Cardiac muscle cell (in vitro differentiated cells and primary cell): Measurements from ENCODE around the gene TIAM2. TPM values are rescaled to one million over a fixed set of nuclear protein-coding genes. Genes with fewer than 3 reads are reported as not detected.

ENCODE experiments used
- DNase-seq, 2 donors: peaks; one replicate each; pipeline versions ENCODE4 v3.0.0 to v3.0.0-alpha.2; 2010 to 2017; ENCODE audit warnings: low read depth in 1 of 2, low spot score in 1 of 2
- H3K27ac ChIP-seq: fragments of 200-600 bp; sonication (generic); 2 replicates; pipeline ENCODE4 v1.5.1; 2016
- H3K27me3 ChIP-seq: fragments of 200-600 bp; sonication (generic); 2 replicates; pipeline ENCODE4 v1.6.0; 2016; ENCODE audit warnings: control low read depth
- H3K36me3 ChIP-seq: fragments of 200-600 bp; sonication (generic); 2 replicates; pipeline ENCODE4 v1.5.1; 2016; ENCODE audit warnings: control low read depth
- H3K4me1 ChIP-seq: fragments of 200-600 bp; sonication (generic); 2 replicates; pipeline ENCODE4 v1.8.1; 2017; ENCODE audit warnings: low read depth, mild to moderate bottlenecking, mixed run types
- H3K4me3 ChIP-seq: fragments of 200-600 bp; sonication (generic); 2 replicates; pipeline ENCODE4 v1.5.1; 2016; ENCODE audit warnings: mild to moderate bottlenecking
- H3K9me3 ChIP-seq: fragments of 200-600 bp; sonication (generic); 2 replicates; pipeline ENCODE4 v1.5.1; 2017; ENCODE audit warnings: low read depth, mild to moderate bottlenecking, control low read depth
- polyA plus RNA-seq: library from polyadenylated mRNA; unstranded; fragments of >200 nt; fragmentation: Nextera tagmentation; extraction: Ambion mirVana; gene quantifications from 2 replicates; pipeline ENCODE4 v1.2.1, GENCODE V29; 2016
- total RNA-seq: library from RNA; depleted of rRNA; stranded (reverse); fragments of >200 nt; gene quantifications from 2 replicates; pipeline ENCODE4 v1.2.3, GENCODE V29; 2016
- TF ChIP-seq, protein P1 (sequence below): IDR thresholded peaks from 2 replicates; pipeline ENCODE4 v1.5.1; 2012; ENCODE audit warnings: low read depth, mild to moderate bottlenecking, low read length

The TIAM2 gene
- total and polyA plus RNA-seq, 2 experiments from 2014 or later: 3.9 to 12.4 TPM

- no peaks in the 10 kb centered on the region for H3K4me1 ChIP-seq
- TF ChIP-seq, protein P1, sequence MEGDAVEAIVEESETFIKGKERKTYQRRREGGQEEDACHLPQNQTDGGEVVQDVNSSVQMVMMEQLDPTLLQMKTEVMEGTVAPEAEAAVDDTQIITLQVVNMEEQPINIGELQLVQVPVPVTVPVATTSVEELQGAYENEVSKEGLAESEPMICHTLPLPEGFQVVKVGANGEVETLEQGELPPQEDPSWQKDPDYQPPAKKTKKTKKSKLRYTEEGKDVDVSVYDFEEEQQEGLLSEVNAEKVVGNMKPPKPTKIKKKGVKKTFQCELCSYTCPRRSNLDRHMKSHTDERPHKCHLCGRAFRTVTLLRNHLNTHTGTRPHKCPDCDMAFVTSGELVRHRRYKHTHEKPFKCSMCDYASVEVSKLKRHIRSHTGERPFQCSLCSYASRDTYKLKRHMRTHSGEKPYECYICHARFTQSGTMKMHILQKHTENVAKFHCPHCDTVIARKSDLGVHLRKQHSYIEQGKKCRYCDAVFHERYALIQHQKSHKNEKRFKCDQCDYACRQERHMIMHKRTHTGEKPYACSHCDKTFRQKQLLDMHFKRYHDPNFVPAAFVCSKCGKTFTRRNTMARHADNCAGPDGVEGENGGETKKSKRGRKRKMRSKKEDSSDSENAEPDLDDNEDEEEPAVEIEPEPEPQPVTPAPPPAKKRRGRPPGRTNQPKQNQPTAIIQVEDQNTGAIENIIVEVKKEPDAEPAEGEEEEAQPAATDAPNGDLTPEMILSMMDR: no peak
- H3K9me3 ChIP-seq: no peaks in the 10 kb centered on the region
- no peak overlapping the region for H3K27ac ChIP-seq
- peak in 1 of 2 donors; percentile 32 for DNase-seq
- no peak overlapping the region for H3K4me3 ChIP-seq
- H3K36me3 ChIP-seq: no peaks in the 10 kb centered on the region
- peaks cover 9% of the 10 kb centered on the region for H3K27me3 ChIP-seq
Observed at GRCh38 chr6:155041741-155042279, 46.7 kb downstream of the TIAM2 start.

DNA sequence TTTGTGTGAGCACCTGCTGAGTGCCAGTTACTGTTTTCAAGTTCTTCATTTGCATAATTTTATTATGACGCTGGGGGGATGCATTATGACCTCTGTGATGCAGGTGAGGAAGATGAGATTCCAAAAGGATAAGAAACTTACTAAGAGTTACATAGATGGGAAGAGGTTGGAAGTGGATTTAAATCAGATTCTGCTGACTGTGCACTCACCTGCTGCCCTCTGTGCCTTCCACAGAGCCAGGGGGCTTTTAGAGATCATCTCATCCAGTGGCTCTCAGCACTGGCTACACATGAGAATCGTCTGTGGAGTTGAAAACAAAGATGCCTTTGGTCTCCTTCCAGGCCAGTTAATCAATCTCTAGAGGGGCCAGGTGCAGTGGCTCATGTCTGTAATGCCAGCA, 47.9 kb downstream of the TIAM2 start:
- H3K4me1 ChIP-seq: no peaks in the 10 kb centered on the region
- no peaks in the 10 kb centered on the region for H3K9me3 ChIP-seq
- TF ChIP-seq, protein P1: no peak
- no peaks in the 10 kb centered on the region for H3K36me3 ChIP-seq
- peaks cover 10% of the 10 kb centered on the region for H3K27me3 ChIP-seq
- no peak overlapping the region for H3K27ac ChIP-seq
- H3K4me3 ChIP-seq: no peak overlapping the region
- DNase-seq: no peak

GRCh38 chr6:155045561-155046404, 50.7 kb downstream of the TIAM2 start:
- peaks cover 10% of the 10 kb centered on the region for H3K27me3 ChIP-seq
- no peak overlapping the region for H3K4me3 ChIP-seq
- no peaks in the 10 kb centered on the region for H3K36me3 ChIP-seq
- TF ChIP-seq, protein P1: no peak
- H3K27ac ChIP-seq: no peak overlapping the region
- no peak for DNase-seq
- H3K4me1 ChIP-seq: no peaks in the 10 kb centered on the region
- H3K9me3 ChIP-seq: no peaks in the 10 kb centered on the region

- H3K27me3 ChIP-seq: peaks cover 10% of the 10 kb centered on the region
- H3K27ac ChIP-seq: no peak overlapping the region
- DNase-seq: no peak
- H3K9me3 ChIP-seq: no peaks in the 10 kb centered on the region
- no peaks in the 10 kb centered on the region for H3K36me3 ChIP-seq
- H3K4me1 ChIP-seq: no peaks in the 10 kb centered on the region
- H3K4me3 ChIP-seq: no peak overlapping the region
- TF ChIP-seq, protein P1: no peak
Observed at GRCh38 chr6:155047523-155047922, 52.4 kb downstream of the TIAM2 start.

DNA sequence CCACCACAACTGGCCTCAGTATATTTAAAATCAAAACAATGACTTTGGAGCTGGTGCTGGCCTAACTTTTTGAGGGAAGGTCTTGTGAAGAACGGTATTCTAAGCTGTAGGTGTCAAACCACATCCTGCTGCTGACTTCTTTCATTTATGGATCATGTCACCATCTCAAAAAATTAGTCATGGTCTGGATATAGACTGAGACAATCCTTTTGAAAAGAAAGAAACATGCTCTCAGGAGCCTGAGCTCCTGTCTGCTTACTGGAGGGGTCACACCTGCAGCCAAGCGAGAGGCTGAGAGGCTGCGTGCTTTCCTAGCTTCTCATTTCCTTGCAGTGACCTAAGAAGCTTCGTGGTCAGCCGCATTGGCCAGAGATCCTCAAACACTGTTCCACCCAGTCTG, 55.2 kb downstream of the TIAM2 start:
- Histone ChIP-seq H3K9me3 (no peaks in the 10 kb centered on the region), H3K27ac (no peak overlapping the region), H3K4me3 (no peak overlapping the region), H3K36me3 (no peaks in the 10 kb centered on the region), H3K4me1 (no peaks in the 10 kb centered on the region), H3K27me3 (peaks cover 16% of the 10 kb centered on the region)
- TF ChIP-seq, protein P1: no peak
- no peak for DNase-seq
